H9 (cell line): Measurements from ENCODE around the gene RTTN. TPM values are rescaled to one million over a fixed set of nuclear protein-coding genes. Genes with fewer than 3 reads are reported as not detected.

ENCODE experiments used
- DNase-seq: peaks from one replicate; pipeline ENCODE4 v3.0.0-alpha.2; 2017
- H2AFZ ChIP-seq: one replicate; pipeline ENCODE4 v1.6.1; 2013; ENCODE audit warnings: mild to moderate bottlenecking, low read length, control low read depth, moderate library complexity
- H2AK5ac ChIP-seq: 2 replicates; pipeline ENCODE4 v1.6.1; 2013; ENCODE audit warnings: low read length, control low read depth, mixed read lengths; ENCODE audit not compliant: insufficient read length
- H2BK120ac ChIP-seq: one replicate; pipeline ENCODE4 v1.6.1; 2013; ENCODE audit warnings: low read depth, mild to moderate bottlenecking, low read length, control low read depth, inconsistent platforms; ENCODE audit not compliant: poor library complexity, severe bottlenecking
- H2BK12ac ChIP-seq: 2 replicates; pipeline ENCODE4 v1.6.1; 2013; ENCODE audit warnings: low read length, control low read depth, mixed read lengths, low read depth; ENCODE audit not compliant: insufficient read length
- H2BK15ac ChIP-seq: 2 replicates; pipeline ENCODE4 v1.6.1; 2013; ENCODE audit warnings: low read depth, low read length, control low read depth
- H2BK20ac ChIP-seq: one replicate; pipeline ENCODE4 v1.6.1; 2013; ENCODE audit warnings: low read depth, mild to moderate bottlenecking, low read length, control low read depth, inconsistent platforms; ENCODE audit not compliant: poor library complexity, severe bottlenecking
- H2BK5ac ChIP-seq: 2 replicates; pipeline ENCODE4 v1.6.1; 2013; ENCODE audit warnings: low read length, control low read depth, mixed read lengths; ENCODE audit not compliant: insufficient read length
- H3K14ac ChIP-seq: 2 replicates; pipeline ENCODE4 v1.6.1; 2013; ENCODE audit warnings: low read length, control low read depth; ENCODE audit not compliant: insufficient read depth
- H3K18ac ChIP-seq: 2 replicates; pipeline ENCODE4 v1.6.1; 2013; ENCODE audit warnings: low read depth, mild to moderate bottlenecking, mixed read lengths, low read length, control low read depth; ENCODE audit not compliant: insufficient read length
- H3K23ac ChIP-seq: 2 replicates; pipeline ENCODE4 v1.6.1; 2013; ENCODE audit warnings: low read length, control low read depth, mixed read lengths, low read depth; ENCODE audit not compliant: insufficient read length
- H3K23me2 ChIP-seq: 2 replicates; pipeline ENCODE4 v1.6.1; 2013; ENCODE audit warnings: low read depth, mild to moderate bottlenecking, mixed read lengths, low read length, control low read depth; ENCODE audit not compliant: insufficient read length, poor library complexity, severe bottlenecking
- H3K27ac ChIP-seq: 2 replicates; pipeline ENCODE4 v1.5.1; 2013; ENCODE audit warnings: low read length, control low read depth, mixed read lengths, low read depth; ENCODE audit not compliant: insufficient read length
- H3K27me3 ChIP-seq: 2 replicates; pipeline ENCODE4 v1.6.1; 2013; ENCODE audit warnings: low read length, control low read depth, inconsistent platforms; ENCODE audit not compliant: insufficient read depth
- H3K4ac ChIP-seq: 2 replicates; pipeline ENCODE4 v1.6.1; 2013; ENCODE audit warnings: low read depth, mild to moderate bottlenecking, control low read depth, inconsistent platforms, low read length, moderate library complexity
- H3K4me1 ChIP-seq: 2 replicates; pipeline ENCODE4 v1.6.1; 2013; ENCODE audit warnings: low read length, control low read depth, inconsistent platforms; ENCODE audit not compliant: insufficient read depth
- H3K4me2 ChIP-seq: 2 replicates; pipeline ENCODE4 v1.6.1; 2013; ENCODE audit warnings: low read length, control low read depth, mixed read lengths; ENCODE audit not compliant: insufficient read length, insufficient read depth
- H3K56ac ChIP-seq: 2 replicates; pipeline ENCODE4 v1.6.1; 2013; ENCODE audit warnings: low read depth, mild to moderate bottlenecking, mixed read lengths, low read length, control low read depth; ENCODE audit not compliant: insufficient read length
- H3K79me1 ChIP-seq: 2 replicates; pipeline ENCODE4 v1.6.1; 2013; ENCODE audit warnings: low read depth, mild to moderate bottlenecking, moderate library complexity, low read length, control low read depth, inconsistent platforms; ENCODE audit not compliant: insufficient read depth, poor library complexity, severe bottlenecking
- H3K79me2 ChIP-seq: 2 replicates; pipeline ENCODE4 v1.6.1; 2013; ENCODE audit warnings: low read length, control low read depth, inconsistent platforms; ENCODE audit not compliant: insufficient read depth
- H3K9ac ChIP-seq: 2 replicates; pipeline ENCODE4 v1.6.1; 2013; ENCODE audit warnings: low read length, control low read depth, mixed read lengths; ENCODE audit not compliant: insufficient read length; ENCODE audit errors: extremely low read depth
- H3K9me3 ChIP-seq: one replicate; pipeline ENCODE4 v1.6.1; 2013; ENCODE audit warnings: low read depth, low read length, inconsistent platforms; ENCODE audit not compliant: control insufficient read depth
- H3T11ph ChIP-seq: one replicate; pipeline ENCODE4 v1.6.1; 2013; ENCODE audit warnings: mild to moderate bottlenecking, low read length, control low read depth, inconsistent platforms
- H4K20me1 ChIP-seq: one replicate; pipeline ENCODE4 v1.6.1; 2013; ENCODE audit not compliant: control insufficient read depth, insufficient read length, insufficient read depth
- H4K5ac ChIP-seq: 2 replicates; pipeline ENCODE4 v1.6.1; 2013; ENCODE audit warnings: low read depth, mild to moderate bottlenecking, mixed read lengths, low read length, control low read depth; ENCODE audit not compliant: insufficient read length
- H4K8ac ChIP-seq: replicated peaks from 2 replicates; pipeline ENCODE4 v1.6.1; 2013; ENCODE audit warnings: low read length, control low read depth, mixed read lengths, low read depth; ENCODE audit not compliant: insufficient read length
- H4K91ac ChIP-seq: 2 replicates; pipeline ENCODE4 v1.6.1; 2013; ENCODE audit warnings: low read depth, mild to moderate bottlenecking, moderate library complexity, mixed read lengths, low read length, control low read depth; ENCODE audit not compliant: insufficient read length
- H3K27ac Mint-ChIP-seq, 3 experiments: 2 replicates in 2 of 3; 3 replicates in 1 of 3; pipeline ENCODE4 v1.8.0; 2020 to 2021; ENCODE audit warnings: mixed read lengths in 3 of 3, mild to moderate bottlenecking in 1 of 3, moderate library complexity in 1 of 3
- H3K27me3 Mint-ChIP-seq: 2 replicates; pipeline ENCODE4 v1.8.0; 2021; ENCODE audit warnings: low read depth, mild to moderate bottlenecking, moderate library complexity, mixed read lengths
- H3K36me3 Mint-ChIP-seq, 3 experiments: 2 replicates in 2 of 3; 3 replicates in 1 of 3; pipeline ENCODE4 v1.8.0; 2020 to 2021; ENCODE audit warnings: low read depth in 3 of 3, mixed read lengths in 3 of 3; ENCODE audit not compliant: insufficient read depth in 1 of 3
- H3K4me1 Mint-ChIP-seq, 2 experiments: 2 replicates each; pipeline ENCODE4 v1.8.0; 2020; ENCODE audit warnings: mixed read lengths in 2 of 2
- H3K4me3 Mint-ChIP-seq, 2 experiments: 2 replicates in 1 of 2; 3 replicates in 1 of 2; pipeline ENCODE4 v1.8.0; 2020 to 2021; ENCODE audit warnings: mild to moderate bottlenecking in 2 of 2, mixed read lengths in 2 of 2, moderate library complexity in 1 of 2
- H3K9me3 Mint-ChIP-seq, 2 experiments: 2 replicates in 1 of 2; 3 replicates in 1 of 2; pipeline ENCODE4 v1.8.0; 2020; ENCODE audit warnings: mild to moderate bottlenecking in 2 of 2, mixed read lengths in 2 of 2, moderate library complexity in 1 of 2
- CTCF ChIP-seq: fragments of 200-600 bp; sonication (generic); conservative IDR thresholded peaks from 3 replicates; pipeline ENCODE4 v1.8.0; 2021; ENCODE audit warnings: antibody characterized with exemption, mild to moderate bottlenecking
- WGBS: extraction: QIAGEN DNeasy Blood & Tissue Kit; methylation state at CpG from one replicate; pipeline ENCODE4 v1.1.7; 2013; ENCODE audit warnings: missing lambda C conversion rate, low lambda C conversion rate, mixed read lengths; ENCODE audit not compliant: insufficient read length; ENCODE audit errors: extremely low coverage; 5-methylcytosine and 5-hydroxymethylcytosine counted together
- total RNA-seq: library from RNA; stranded (reverse); gene quantifications from 2 replicates; pipeline ENCODE4 v1.2.1, GENCODE V29; 2021

The RTTN gene
- total RNA-seq, 1 experiment from 2014 or later, result 17.6 TPM

- no peak overlapping the region for H2BK12ac ChIP-seq
- H3K27ac ChIP-seq, result no peak overlapping the region
- H3K9ac ChIP-seq, result no peak overlapping the region
- no peak overlapping the region for H4K5ac ChIP-seq
- WGBS, result no CpG with 5 or more reads among the region's 4 CpGs
- H3K79me1 ChIP-seq, result no peaks in the 10 kb centered on the region
- no peak overlapping the region for H3K23ac ChIP-seq
- no peak overlapping the region for H2BK5ac ChIP-seq
- no peaks in the 10 kb centered on the region for H3K27me3 ChIP-seq
- H3K79me2 ChIP-seq, result no peaks in the 10 kb centered on the region
- H3K18ac ChIP-seq, result no peak overlapping the region
- no peaks in the 10 kb centered on the region for H4K20me1 ChIP-seq
- no peak overlapping the region for H2BK120ac ChIP-seq
- Mint-ChIP-seq H3K27me3 (no peaks in the 10 kb centered on the region), H3K27ac (no peak overlapping the region), H3K4me1 (no peaks in the 10 kb centered on the region), H3K36me3 (peaks cover 7 to 10% (median 9%) of the 10 kb centered on the region in 3 experiments), H3K9me3 (no peaks in the 10 kb centered on the region), H3K4me3 (no peak overlapping the region)
- H2BK15ac ChIP-seq, result no peak overlapping the region
- H3K14ac ChIP-seq, result no peak overlapping the region
- H2AFZ ChIP-seq, result no peak overlapping the region
- no peak for DNase-seq
- H3T11ph ChIP-seq, result no peak overlapping the region
- TF ChIP-seq CTCF, result no peak
- no peak overlapping the region for H2AK5ac ChIP-seq
- H3K4me1 ChIP-seq, result no peaks in the 10 kb centered on the region
- no peaks in the 10 kb centered on the region for H3K9me3 ChIP-seq
- no peaks in the 10 kb centered on the region for H3K23me2 ChIP-seq
- no peak overlapping the region for H3K4me2 ChIP-seq
- H3K4ac ChIP-seq, result no peak overlapping the region
- no peak overlapping the region for H3K56ac ChIP-seq
- no peak overlapping the region for H4K8ac ChIP-seq
- H4K91ac ChIP-seq, result no peak overlapping the region
- no peak overlapping the region for H2BK20ac ChIP-seq
These were observed 119.4 kb downstream of the RTTN start for GRCh38 chr18:70086085-70086484.
